T-helper 1 cell treated with Interleukin-12 subunit alpha and Interleukin-12 subunit beta and Interleukin-4 antibody, amounts not matched to agents 30 μg/mL and 1 μg/mL, for 36 hours (primary cell): ENCODE measurements around the gene MCHR2.

Experiments
- H3K27ac Mint-ChIP-seq: one replicate; pipeline ENCODE4 v1.8.0; 2021; ENCODE audit warnings: mild to moderate bottlenecking, mixed read lengths
- H3K27me3 Mint-ChIP-seq: one replicate; pipeline ENCODE4 v1.8.0; 2021; ENCODE audit warnings: low read depth, mixed read lengths
- H3K36me3 Mint-ChIP-seq: one replicate; pipeline ENCODE4 v1.8.0; 2021; ENCODE audit warnings: low read depth, mixed read lengths
- H3K4me1 Mint-ChIP-seq: one replicate; pipeline ENCODE4 v1.8.0; 2021; ENCODE audit warnings: low read depth, mixed read lengths
- H3K4me3 Mint-ChIP-seq: one replicate; pipeline ENCODE4 v1.8.0; 2021; ENCODE audit warnings: mild to moderate bottlenecking, moderate library complexity, mixed read lengths
- H3K9me3 Mint-ChIP-seq: one replicate; pipeline ENCODE4 v1.8.0; 2021; ENCODE audit warnings: mixed read lengths

MCHR2 gene

DNA sequence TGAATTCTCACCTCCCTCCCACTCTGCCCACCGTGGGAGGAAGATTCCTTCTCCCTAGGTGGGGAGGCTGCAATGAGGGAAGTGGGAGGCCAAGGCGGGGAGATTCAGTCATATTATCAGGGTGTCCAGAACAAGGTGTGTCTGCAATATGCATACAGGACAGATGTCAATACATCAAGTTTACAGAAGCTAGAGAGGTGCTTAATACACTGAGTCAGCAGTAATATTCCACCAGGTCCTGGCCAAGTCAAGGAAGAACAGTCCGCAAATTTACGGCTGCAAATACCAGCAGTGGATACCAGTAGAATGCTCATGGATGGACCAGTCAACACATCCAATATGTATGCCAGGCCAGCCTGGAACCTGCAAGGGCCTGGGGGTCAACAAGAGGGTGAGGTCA, 119.0 kb downstream of the MCHR2 start:
- H3K36me3 Mint-ChIP-seq = no peaks in the 10 kb centered on the region
- no peaks in the 10 kb centered on the region for H3K4me1 Mint-ChIP-seq
- peaks cover 9% of the 10 kb centered on the region for H3K27me3 Mint-ChIP-seq
- no peaks in the 10 kb centered on the region for H3K9me3 Mint-ChIP-seq
- no peak overlapping the region for H3K27ac Mint-ChIP-seq
- no peak overlapping the region for H3K4me3 Mint-ChIP-seq

DNA sequence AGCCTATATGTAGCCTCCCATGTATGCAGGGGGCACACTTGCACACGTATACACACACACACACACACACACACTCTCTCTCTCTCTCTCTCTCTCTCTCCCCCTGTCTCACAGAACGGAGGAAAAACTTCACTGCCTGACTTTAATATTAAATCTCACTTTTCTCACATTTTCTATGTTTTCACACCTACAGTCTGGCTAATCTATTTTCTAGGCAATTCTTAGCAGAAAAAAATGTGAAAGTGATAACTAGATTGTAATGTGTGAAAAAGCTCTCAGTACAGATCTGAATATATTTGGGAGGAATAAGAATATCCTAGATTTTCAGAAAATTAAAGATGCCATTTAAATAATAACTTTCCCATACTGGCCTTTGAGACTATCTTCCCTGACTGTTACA, 120.9 kb downstream of the MCHR2 start:
- Mint-ChIP-seq H3K4me1 (peaks cover 6% of the 10 kb centered on the region), H3K27ac (no peak overlapping the region), H3K36me3 (no peaks in the 10 kb centered on the region), H3K27me3 (peaks cover 18% of the 10 kb centered on the region), H3K4me3 (no peak overlapping the region), H3K9me3 (no peaks in the 10 kb centered on the region)

DNA sequence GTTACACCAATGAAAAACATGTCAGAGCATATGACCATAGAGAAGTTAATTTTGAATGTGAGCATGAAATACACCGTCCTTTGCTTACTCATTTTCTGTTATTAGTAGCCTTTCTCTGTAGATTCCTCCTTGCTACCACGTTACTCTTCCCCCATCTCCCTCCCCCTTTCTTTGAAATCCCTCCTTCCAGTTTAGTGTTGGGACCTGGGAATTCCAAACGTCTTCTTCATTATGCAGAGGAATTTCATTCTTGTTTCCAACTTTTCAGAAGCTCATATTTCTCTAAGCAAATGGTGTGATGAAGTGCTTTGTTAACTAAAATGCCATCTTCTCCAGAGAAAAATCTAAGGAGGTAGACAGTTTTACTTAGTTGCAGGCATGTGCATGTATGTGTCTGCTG, 122.4 kb downstream of the MCHR2 start:
- no peaks in the 10 kb centered on the region for H3K36me3 Mint-ChIP-seq

More for the DNA sequence above, 122.4 kb downstream of the MCHR2 start:
- no peak overlapping the region for H3K4me3 Mint-ChIP-seq
- no peaks in the 10 kb centered on the region for H3K9me3 Mint-ChIP-seq
- H3K4me1 Mint-ChIP-seq = peaks cover 6% of the 10 kb centered on the region
- peaks cover 18% of the 10 kb centered on the region for H3K27me3 Mint-ChIP-seq
- no peak overlapping the region for H3K27ac Mint-ChIP-seq
